Heart right ventricle (tissue), 16 donors: Measurements from ENCODE around the gene ZNF516. TPM values are rescaled to one million over a fixed set of nuclear protein-coding genes. Genes with fewer than 3 reads are reported as not detected.

Experiments used
- ATAC-seq, 8 donors: fragments of 200-7000 bp; cut with Tn5 transposase; one replicate each; pipeline ENCODE4 v1.9.1; 2020; ENCODE audit warnings: mild to moderate bottlenecking in 8 of 8, moderate library complexity in 8 of 8, moderate number of reproducible peaks in 1 of 8
- DNase-seq, 2 donors: peaks; one replicate each; pipeline ENCODE4 v3.0.0-alpha.2; 2020
- H3K27ac ChIP-seq, 10 donors: fragments of 200-600 bp; sonication (generic) in 2 of 10; one replicate each; pipeline versions ENCODE4 v1.5.0 to v1.8.0; 2020 to 2022; ENCODE audit warnings: mild to moderate bottlenecking in 3 of 10
- H3K27me3 ChIP-seq, 7 donors: fragments of 200-600 bp; one replicate each; pipeline ENCODE4 v1.8.0; 2021 to 2022; ENCODE audit warnings: mild to moderate bottlenecking in 2 of 7
- H3K36me3 ChIP-seq, 9 donors: fragments of 200-600 bp; sonication (generic) in 1 of 9; one replicate each; pipeline versions ENCODE4 v1.5.0 to v1.8.0; 2020 to 2022; ENCODE audit warnings: mild to moderate bottlenecking in 2 of 9
- H3K4me1 ChIP-seq, 9 donors: fragments of 200-600 bp; sonication (generic) in 1 of 9; one replicate each; pipeline versions ENCODE4 v1.5.0 to v1.8.0; 2020 to 2022; ENCODE audit warnings: mild to moderate bottlenecking in 4 of 9
- H3K4me3 ChIP-seq, 10 donors: fragments of 200-600 bp; sonication (generic) in 2 of 10; one replicate each; pipeline versions ENCODE4 v1.5.0 to v1.8.0; 2020 to 2022; ENCODE audit warnings: mild to moderate bottlenecking in 7 of 10, moderate library complexity in 2 of 10
- H3K9me3 ChIP-seq, 11 donors: fragments of 200-600 bp in 10 of 11; sonication (generic) in 2 of 11; one replicate each; pipeline versions ENCODE4 v1.5.0 to v1.8.0; 2013 to 2022; ENCODE audit warnings: mild to moderate bottlenecking in 2 of 11, control low read depth in 1 of 11, moderate library complexity in 1 of 11
- WGBS, 2 donors: extraction: QIAGEN DNeasy Blood & Tissue Kit; methylation state at CpG; one replicate each; pipeline ENCODE4 v1.1.7; 2013; ENCODE audit warnings: inconsistent platforms in 1 of 2; 5-methylcytosine and 5-hydroxymethylcytosine counted together
- intact Hi-C, 10 donors: fragments of 100-400 bp; cut with DNase I; formaldehyde crosslinking; loops; one replicate each; pipeline versions ENCODE4 v1.11.1 to v1.14.2; 2022
- polyA plus RNA-seq, 2 donors: library from polyadenylated mRNA; stranded (reverse); fragments of 200-250 nt; gene quantifications; one replicate each; pipeline ENCODE4 v1.2.3, GENCODE V29; 2013
- total RNA-seq, 10 donors: library from RNA; stranded (reverse); fragmentation: NEBNext Ultra II Directional in 3 of 10; extraction: Animal tissue kit (Norgen Biotek cat#: 25700) in 3 of 10; gene quantifications; one replicate each; pipeline versions ENCODE4 v1.2.1 to v1.2.4, GENCODE V29; 2021 to 2023
- TF ChIP-seq, protein P1 (sequence below), 9 donors: fragments of 200-600 bp; sonication (generic) in 2 of 9; IDR thresholded peaks; one replicate each; pipeline versions ENCODE4 v1.5.0 to v1.8.0; 2021 to 2022; ENCODE audit warnings: antibody characterized with exemption in 9 of 9, mild to moderate bottlenecking in 5 of 9, moderate library complexity in 1 of 9
- donor health status: Arrhythmogenic right ventricular cardiomyopathy.
- donor health status: ischemic (EF 13 %, LVEDD 7.1; RV severe dilation, severe dysfunction).
- donor health status: healthy with polysubstance abuse.
- donor health status: DM: no; HTN: yes; CAD: no.
- donor health status: DM: no; HTN: no; CAD: no.
- donor health status: ischemic (EF 25% LVEDD 6.9; RV normal size, moderate dysfunction).
- donor health status: ischemic (EF 25% LVEDD 5.7; RV mildly dilated, moderate dysfunction).
- donor health status: healthy.
- donor health status: DM: yes; HTN: yes; CAD: no.
- donor health status: Ischemic cardiomyopathy.
- donor health status: ischemic (EF 35%, LVEDD 5.7; RV mildly dilated, moderate dysfunction).
- donor health status: nonischemic (EF 11% LVEDD 7.7; RV severe dilation, severe dysfunction).
- donor health status: DM: yes; HTN: yes; CAD: no.
- donor health status: PGD.
- donor health status: ischemic (EF 29% LVEDD 5.4; RV normal size, mild dysfunction).
- donor health status: nonischemic (EF 23%, LVEDD 6.1; RV moderate dilation, normal function).

Gene ZNF516
- total and polyA plus RNA-seq, 12 donors: 2.6 to 24.8 (median 17.3) TPM

DNA sequence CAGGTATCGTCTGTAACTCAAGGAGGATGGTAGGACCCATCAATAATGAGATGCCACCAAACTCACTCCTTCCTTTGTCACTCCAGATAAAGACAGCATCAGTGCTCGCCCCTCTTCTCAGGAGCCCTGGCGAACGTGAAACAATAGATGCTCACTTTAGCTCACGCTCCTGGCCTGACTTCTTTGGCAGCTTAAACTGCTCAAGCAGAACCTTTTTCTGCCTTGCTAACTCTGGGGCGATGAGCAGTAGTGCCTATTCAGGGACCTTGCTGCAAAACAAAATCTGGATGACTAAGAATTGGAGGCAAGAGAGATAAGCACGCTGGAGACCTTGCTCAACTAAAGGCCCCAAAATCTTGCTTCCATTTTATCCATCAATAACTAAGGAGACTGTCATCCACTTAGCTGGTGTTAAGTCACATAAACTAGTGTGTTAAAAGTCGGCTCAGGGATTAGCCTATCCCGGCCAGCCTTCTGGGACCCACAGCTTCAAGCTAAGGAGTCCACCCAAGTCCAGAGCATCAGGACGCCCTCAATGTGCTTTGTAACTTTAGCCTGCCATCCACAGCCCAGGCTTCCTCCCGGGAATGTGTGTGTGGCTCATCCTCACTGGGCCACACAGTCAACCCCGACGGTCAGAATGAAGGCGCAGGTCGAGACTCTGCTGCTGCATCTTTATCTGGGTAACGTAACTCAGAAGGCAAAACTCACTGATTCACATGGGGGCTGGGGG, 38.9 kb downstream of the ZNF516 start:
- Histone ChIP-seq H3K27ac (no peak overlapping the region), H3K9me3 (no peaks in the 10 kb centered on the region), H3K27me3 (no peaks in the 10 kb centered on the region), H3K36me3 (peaks cover 0 to 15% (median 0%) of the 10 kb centered on the region in 9 donors), H3K4me3 (no peak overlapping the region), H3K4me1 (peaks cover 4 to 79% (median 52%) of the 10 kb centered on the region in 9 donors)
- 90 to 92% methylated on average over 16 of the region's 16 CpGs for WGBS, 2 donors
- TF ChIP-seq, protein P1, sequence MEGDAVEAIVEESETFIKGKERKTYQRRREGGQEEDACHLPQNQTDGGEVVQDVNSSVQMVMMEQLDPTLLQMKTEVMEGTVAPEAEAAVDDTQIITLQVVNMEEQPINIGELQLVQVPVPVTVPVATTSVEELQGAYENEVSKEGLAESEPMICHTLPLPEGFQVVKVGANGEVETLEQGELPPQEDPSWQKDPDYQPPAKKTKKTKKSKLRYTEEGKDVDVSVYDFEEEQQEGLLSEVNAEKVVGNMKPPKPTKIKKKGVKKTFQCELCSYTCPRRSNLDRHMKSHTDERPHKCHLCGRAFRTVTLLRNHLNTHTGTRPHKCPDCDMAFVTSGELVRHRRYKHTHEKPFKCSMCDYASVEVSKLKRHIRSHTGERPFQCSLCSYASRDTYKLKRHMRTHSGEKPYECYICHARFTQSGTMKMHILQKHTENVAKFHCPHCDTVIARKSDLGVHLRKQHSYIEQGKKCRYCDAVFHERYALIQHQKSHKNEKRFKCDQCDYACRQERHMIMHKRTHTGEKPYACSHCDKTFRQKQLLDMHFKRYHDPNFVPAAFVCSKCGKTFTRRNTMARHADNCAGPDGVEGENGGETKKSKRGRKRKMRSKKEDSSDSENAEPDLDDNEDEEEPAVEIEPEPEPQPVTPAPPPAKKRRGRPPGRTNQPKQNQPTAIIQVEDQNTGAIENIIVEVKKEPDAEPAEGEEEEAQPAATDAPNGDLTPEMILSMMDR (IDR thresholded peaks at IDR 0.05): no peak
- intact Hi-C loops: no loop called here
- ATAC-seq (no peak), DNase-seq (no peak)

DNA sequence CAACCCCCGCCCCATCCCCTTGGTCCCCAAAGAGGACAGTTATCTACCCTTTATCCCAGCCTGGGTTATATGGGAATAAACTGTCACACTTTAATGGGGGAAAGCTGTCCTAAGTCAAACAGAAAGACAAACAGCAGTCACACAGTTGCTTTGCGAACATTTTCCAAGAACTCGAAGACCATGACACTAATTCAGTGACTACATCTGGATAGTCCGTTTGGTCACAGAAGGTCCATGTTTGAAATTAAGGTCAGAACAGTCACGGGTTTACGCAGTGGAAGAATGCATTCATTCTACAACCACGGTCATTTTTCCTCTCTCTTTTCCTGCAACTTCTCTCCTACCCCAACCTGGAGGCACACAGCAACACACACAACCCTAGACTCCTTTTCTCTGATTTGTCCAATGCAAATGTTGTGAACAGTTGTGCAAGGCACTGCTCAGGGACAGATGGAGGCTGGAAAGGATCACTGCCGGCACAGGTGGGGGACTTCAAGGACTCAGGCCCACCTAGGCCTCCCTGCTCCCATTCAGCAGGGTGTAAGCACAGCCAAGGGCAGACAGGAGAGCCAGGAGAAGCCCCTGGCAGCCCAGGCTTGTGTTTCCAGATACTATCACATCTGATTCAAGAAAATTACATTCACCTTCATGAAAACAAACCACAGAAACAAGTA, 39.9 kb downstream of the ZNF516 start:
- H3K27me3 ChIP-seq: no peaks in the 10 kb centered on the region
- DNase-seq (no peak), ATAC-seq (no peak)
- no peak overlapping the region for H3K4me3 ChIP-seq
- peaks cover 4 to 76% (median 56%) of the 10 kb centered on the region in 9 donors for H3K4me1 ChIP-seq
- intact Hi-C loops: no loop called here
- peaks cover 0 to 15% (median 0%) of the 10 kb centered on the region in 9 donors for H3K36me3 ChIP-seq
- TF ChIP-seq, protein P1 (IDR thresholded peaks at IDR 0.05): no peak
- 72 to 76% methylated on average over 8 of the region's 8 CpGs for WGBS, 2 donors
- no peak overlapping the region for H3K27ac ChIP-seq
- H3K9me3 ChIP-seq: no peaks in the 10 kb centered on the region

DNA sequence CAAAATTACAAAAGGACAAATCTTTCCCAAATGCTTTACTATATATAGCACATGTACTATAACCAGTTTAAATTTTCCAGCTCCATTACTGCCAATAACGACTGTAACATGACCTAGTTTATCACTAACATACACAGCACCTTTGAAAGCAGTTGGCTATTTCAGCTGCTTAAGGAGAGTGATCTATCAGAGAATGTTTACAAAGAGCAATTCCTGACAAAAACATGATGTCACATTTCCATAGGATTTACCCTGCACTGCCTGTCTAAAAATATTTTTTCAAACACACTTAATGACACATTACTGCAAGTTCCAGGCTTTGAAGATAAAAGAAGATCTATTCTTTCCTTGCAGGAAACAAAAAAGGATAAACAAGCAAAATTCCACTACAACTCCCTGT, 40.6 kb downstream of the ZNF516 start:
- H3K36me3 ChIP-seq: peaks cover 0 to 9% (median 0%) of the 10 kb centered on the region in 9 donors
- H3K4me3 ChIP-seq: no peak overlapping the region
- intact Hi-C loops: loop anchor here in 6 of 10 donors (5.0 kb wide), 2 partner anchors 33 to 38 kb away; no protein-coding TSS in a partner anchor
- DNase-seq: no peak
- H3K9me3 ChIP-seq: no peaks in the 10 kb centered on the region
- H3K4me1 ChIP-seq: peaks cover 4 to 78% (median 54%) of the 10 kb centered on the region in 9 donors
- ATAC-seq: no peak
- no peak overlapping the region for H3K27ac ChIP-seq
- H3K27me3 ChIP-seq: no peaks in the 10 kb centered on the region
- TF ChIP-seq, protein P1 (IDR thresholded peaks at IDR 0.05): no peak
- 23 to 24% methylated on average over 1 of the region's 1 CpG for WGBS, 2 donors

DNA sequence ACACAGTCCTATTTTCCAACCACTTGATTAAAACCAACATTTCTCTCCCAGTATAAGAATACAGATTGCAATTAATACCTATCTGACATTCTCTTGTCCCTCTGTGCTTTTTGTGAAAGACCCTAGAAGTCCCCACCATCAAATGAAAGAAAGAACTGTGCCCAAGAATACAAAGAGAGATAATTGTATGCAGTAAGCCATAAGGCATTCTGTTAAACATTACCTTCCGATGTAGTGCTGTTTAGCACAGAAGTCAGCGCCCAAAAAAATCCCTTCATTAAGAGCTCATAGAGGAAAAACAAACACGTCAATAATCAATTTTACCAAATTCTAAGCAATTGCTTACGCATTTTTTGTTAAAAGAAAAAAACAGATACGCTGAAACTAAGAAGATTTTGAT, 41.1 kb downstream of the ZNF516 start:
- Histone ChIP-seq H3K27me3 (no peaks in the 10 kb centered on the region), H3K4me3 (no peak overlapping the region), H3K36me3 (peaks cover 0 to 4% (median 0%) of the 10 kb centered on the region in 9 donors), H3K27ac (no peak overlapping the region), H3K9me3 (no peaks in the 10 kb centered on the region), H3K4me1 (peaks cover 2 to 78% (median 54%) of the 10 kb centered on the region in 9 donors)
- ATAC-seq: no peak
- TF ChIP-seq, protein P1 (IDR thresholded peaks at IDR 0.05): no peak
- 92 to 94% methylated on average over 5 of the region's 5 CpGs for WGBS, 2 donors
- intact Hi-C loops: loop anchor here in 6 of 10 donors (5.0 kb wide), 2 partner anchors 33 to 38 kb away; no protein-coding TSS in a partner anchor
- DNase-seq: no peak
